Right cardiac atrium (tissue), 5 donors: ENCODE measurements around the gene ZNF222. TPM values are rescaled to one million over a fixed set of nuclear protein-coding genes. Genes with fewer than 3 reads are reported as not detected.

Experiments
- ATAC-seq, 2 donors: fragments of 200-7000 bp; cut with Tn5 transposase; one replicate each; pipeline versions ENCODE4 v1.8.0 to v1.9.1; 2020; ENCODE audit warnings: moderate library complexity in 2 of 2, mild to moderate bottlenecking in 1 of 2
- DNase-seq, 3 donors: peaks; one replicate each; pipeline ENCODE4 v3.0.0-alpha.2; 2020
- H3K27ac ChIP-seq: one replicate; pipeline ENCODE4 v1.5.1; 2013; ENCODE audit warnings: mild to moderate bottlenecking, low read length, control low read depth, moderate library complexity
- H3K27me3 ChIP-seq: one replicate; pipeline ENCODE4 v1.6.1; 2013; ENCODE audit not compliant: control insufficient read depth, insufficient read depth
- H3K4me1 ChIP-seq: one replicate; pipeline ENCODE4 v1.6.1; 2013; ENCODE audit warnings: low read length; ENCODE audit not compliant: control insufficient read depth, insufficient read depth
- H3K4me3 ChIP-seq: one replicate; pipeline ENCODE4 v1.5.1; 2013; ENCODE audit warnings: low read length, control low read depth
- H3K9me3 ChIP-seq: one replicate; pipeline ENCODE4 v1.6.1; 2013; ENCODE audit warnings: low read length; ENCODE audit not compliant: control insufficient read depth
- WGBS: extraction: QIAGEN DNeasy Blood & Tissue Kit; methylation state at CpG from one replicate; pipeline ENCODE4 v1.1.7; 2013; 5-methylcytosine and 5-hydroxymethylcytosine counted together
- intact Hi-C, 4 donors: fragments of 100-400 bp; cut with DNase I; formaldehyde crosslinking; loops; one replicate each; pipeline versions ENCODE4 v1.11.0 to v1.14.0; 2022 to 2023
- polyA plus RNA-seq: library from polyadenylated mRNA; stranded (reverse); fragments of 200-250 nt; gene quantifications from one replicate; pipeline ENCODE4 v1.2.3, GENCODE V29; 2013
- total RNA-seq, 4 donors: library from RNA; stranded (reverse); fragmentation: NEBNext Ultra II Directional; extraction: Animal tissue kit (Norgen Biotek cat#: 25700); gene quantifications; one replicate each; pipeline ENCODE4 v1.2.1, GENCODE V29; 2021
- donor health status: healthy with polysubstance abuse.
- donor health status: DM: no; HTN: yes; CAD: no.
- donor health status: DM: no; HTN: no; CAD: no.
- donor health status: DM: no; HTN: yes; CAD: no; lungs with severe emphysema.
- donor health status: DM: yes; HTN: yes; CAD: no.

The ZNF222 gene
- total and polyA plus RNA-seq, 5 donors = 3.6 to 4.6 (median 3.8) TPM

GRCh38 chr19:44059229-44059628 lies 34.0 kb downstream of the ZNF222 start:
- H3K27ac ChIP-seq = no peak overlapping the region
- peaks cover 3% of the 10 kb centered on the region for H3K9me3 ChIP-seq
- H3K27me3 ChIP-seq = no peaks in the 10 kb centered on the region
- 97% methylated on average over 2 of the region's 2 CpGs for WGBS
- DNase-seq (no peak), ATAC-seq (no peak)
- H3K4me1 ChIP-seq = no peaks in the 10 kb centered on the region
- intact Hi-C loops = no loop called here
- H3K4me3 ChIP-seq = no peak overlapping the region

DNA sequence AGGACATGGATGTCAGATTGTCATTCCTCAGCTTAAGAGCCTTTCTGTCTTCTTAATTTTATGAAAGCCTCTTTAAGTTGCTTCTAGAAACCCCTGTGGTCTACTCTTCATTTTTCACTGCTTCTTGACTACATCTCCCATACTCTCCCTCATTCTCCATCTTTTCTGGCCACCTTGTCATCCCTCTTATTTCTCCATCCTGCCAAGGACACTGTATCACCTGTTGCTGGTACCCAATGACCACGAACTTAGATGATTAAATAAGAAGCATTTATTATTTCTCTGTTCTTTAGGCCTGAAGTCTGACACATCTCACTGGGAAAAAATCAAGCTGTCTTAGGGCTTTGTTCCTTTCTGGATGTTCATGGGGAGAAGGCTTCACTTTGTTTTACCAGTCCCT lies 35.9 kb downstream of the ZNF222 start:
- Histone ChIP-seq H3K4me1 (no peaks in the 10 kb centered on the region), H3K4me3 (no peak overlapping the region), H3K9me3 (peaks cover 7% of the 10 kb centered on the region), H3K27ac (no peak overlapping the region), H3K27me3 (no peaks in the 10 kb centered on the region)
- intact Hi-C loops = no loop called here
- ATAC-seq (no peak), DNase-seq (no peak)
- whole genome bisulfite sequencing = 92% methylated on average over 1 of the region's 1 CpG

GRCh38 chr19:44066305-44066704 lies 41.1 kb downstream of the ZNF222 start:
- WGBS = 78% methylated on average over 3 of the region's 3 CpGs
- Histone ChIP-seq H3K27me3 (no peaks in the 10 kb centered on the region), H3K9me3 (peaks cover 14% of the 10 kb centered on the region), H3K27ac (no peak overlapping the region), H3K4me1 (no peaks in the 10 kb centered on the region), H3K4me3 (no peak overlapping the region)
- no peak for DNase-seq
- intact Hi-C loops = no loop called here
- no peak for ATAC-seq

DNA sequence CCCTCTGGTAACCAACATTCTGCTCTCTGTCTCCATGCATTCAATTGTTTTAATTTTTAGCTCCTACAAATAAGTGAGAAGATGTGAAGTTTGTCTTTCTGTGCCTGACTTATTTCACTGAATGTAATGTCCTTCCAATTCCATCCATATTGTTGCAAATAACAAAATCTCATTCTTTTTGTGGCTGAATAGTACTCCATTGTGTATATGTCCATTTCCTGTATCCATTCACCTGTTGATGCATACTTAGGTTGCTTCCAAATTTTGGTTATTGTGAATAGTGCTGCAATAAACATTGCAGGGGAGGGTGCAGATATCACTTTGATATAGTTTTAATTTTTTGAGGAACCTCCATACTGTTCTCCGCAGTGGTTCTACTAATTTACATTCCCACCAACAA lies 44.2 kb downstream of the ZNF222 start:
- Histone ChIP-seq H3K4me3 (no peak overlapping the region), H3K27me3 (no peaks in the 10 kb centered on the region), H3K27ac (no peak overlapping the region), H3K9me3 (peaks cover 12% of the 10 kb centered on the region), H3K4me1 (no peaks in the 10 kb centered on the region)
- no peak for DNase-seq
- 98% methylated on average over 1 of the region's 1 CpG for WGBS
- no peak for ATAC-seq
- intact Hi-C loops = no loop called here

DNA sequence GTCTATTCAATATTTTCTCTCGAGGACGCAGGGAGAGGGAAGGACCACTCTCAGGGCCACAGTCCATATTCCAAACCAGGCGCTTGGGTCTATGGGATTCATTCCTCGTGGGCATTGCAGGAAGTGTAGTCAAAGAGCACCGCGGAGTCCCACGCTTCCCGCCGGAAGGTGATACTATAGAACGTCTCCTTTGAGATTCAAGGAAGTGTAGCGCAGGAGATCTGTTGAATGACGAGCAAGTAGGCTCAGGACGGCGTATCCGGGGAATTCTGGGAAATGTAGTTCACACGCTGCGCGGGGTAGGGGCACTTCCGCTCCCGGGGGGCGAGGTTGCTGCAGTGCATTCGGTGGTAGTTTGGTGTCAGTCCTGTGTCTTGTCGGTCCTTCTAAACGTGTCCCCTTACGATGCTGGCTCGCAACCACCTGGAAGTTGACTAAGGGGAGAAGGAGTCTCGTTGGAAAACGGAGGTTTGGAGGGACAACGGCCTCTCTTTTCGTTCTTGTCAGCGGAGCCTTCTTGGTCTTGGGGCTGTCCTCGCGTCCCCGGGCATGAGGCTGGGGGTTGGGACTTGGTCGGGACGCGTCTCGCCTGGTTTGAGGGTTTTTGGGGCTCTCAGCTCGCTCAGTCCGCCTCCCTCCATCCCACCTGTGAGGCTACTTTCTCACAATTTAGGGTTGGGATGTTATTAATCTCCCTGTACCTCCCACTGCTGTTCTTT lies 46.8 kb downstream of the ZNF222 start, which contains the start of gene ZNF284:
Gene ZNF284, plus strand, starts transcription at position 336 of the 719 bp plus-strand sequence. CDS start 4,231 bp downstream, outside the sequence.
- H3K9me3 ChIP-seq = no peaks in the 10 kb centered on the region
- WGBS = under 1% methylated on average over 40 of the region's 40 CpGs

DNA sequence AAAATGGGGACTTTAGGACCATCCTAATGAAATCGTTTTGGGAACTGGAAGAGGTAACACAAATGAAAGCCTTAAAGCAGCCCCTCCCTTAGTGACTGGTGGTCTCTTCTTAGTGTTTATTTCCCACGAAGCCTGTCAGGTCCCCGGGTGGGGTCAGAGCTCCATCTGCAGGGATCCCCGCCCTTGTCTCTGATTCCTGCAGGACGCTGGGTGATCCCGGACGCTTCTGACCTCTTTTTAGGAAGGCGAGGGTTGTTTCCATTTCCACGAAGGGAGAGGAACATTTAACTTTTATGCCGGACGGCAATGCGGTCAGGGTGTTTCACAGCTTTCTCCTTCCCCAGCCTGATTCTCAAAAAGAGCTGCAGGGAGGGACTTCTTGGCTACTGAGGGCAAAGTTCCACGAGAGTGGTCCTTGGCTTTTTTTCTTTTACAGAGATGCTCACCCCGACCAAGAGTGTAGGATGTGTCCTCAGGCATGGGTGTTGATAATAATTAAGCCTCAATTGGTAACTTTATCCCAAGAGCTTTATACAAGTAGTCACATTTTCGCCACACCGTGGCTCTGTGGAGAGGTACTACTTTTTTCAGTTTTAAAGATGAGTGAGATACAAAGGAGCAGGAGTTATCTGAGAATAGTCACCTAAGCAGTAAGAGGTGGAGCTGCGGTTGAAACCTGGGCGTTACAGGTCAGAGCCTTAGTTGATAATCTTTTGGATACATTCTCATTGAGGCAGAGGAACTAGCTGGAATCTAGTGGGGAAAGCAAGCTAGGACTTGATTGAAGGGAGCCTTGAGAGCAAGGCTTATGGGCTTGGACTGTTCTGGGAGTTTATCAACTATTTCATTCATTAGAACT lies 47.6 kb downstream of the ZNF222 start:
- Histone ChIP-seq H3K9me3 (no peaks in the 10 kb centered on the region), H3K4me1 (no peaks in the 10 kb centered on the region), H3K4me3 (peak overlapping the region; percentile 76), H3K27me3 (no peaks in the 10 kb centered on the region), H3K27ac (no peak overlapping the region)
- ATAC-seq = peak; percentile 50 to 61
- intact Hi-C loops = no loop called here
- WGBS = 21% methylated on average over 18 of the region's 18 CpGs
- no peak for DNase-seq

More for the DNA sequence above, 46.8 kb downstream of the ZNF222 start, which contains the start of gene ZNF284:
- Histone ChIP-seq H3K4me3 (peak within 1 kb of the TSS; percentile 76), H3K4me1 (no peaks in the 10 kb centered on the region), H3K27me3 (no peaks in the 10 kb centered on the region), H3K27ac (peak within 1 kb of the TSS; percentile 46)
- intact Hi-C loops = no loop called here
- ATAC-seq (peak; percentile 99 to 100), DNase-seq (peak; percentile 87 to 90 (median 90))

GRCh38 chr19:44076325-44076724 lies 51.1 kb downstream of the ZNF222 start:
- H3K9me3 ChIP-seq = no peaks in the 10 kb centered on the region
- ATAC-seq (no peak), DNase-seq (no peak)
- no peak overlapping the region for H3K27ac ChIP-seq
- no peaks in the 10 kb centered on the region for H3K4me1 ChIP-seq
- 90% methylated on average over 2 of the region's 2 CpGs for WGBS
- H3K27me3 ChIP-seq = no peaks in the 10 kb centered on the region
- intact Hi-C loops = no loop called here
- H3K4me3 ChIP-seq = no peak overlapping the region

Other genes starting within 250 kb of the ZNF222 start
- 1 to 10 TPM in 1 of 4 donors, under 1 TPM in 2, not detected in 1; 0.26 to 1.4 (median 0.32) TPM for gene KCNN4, start 244.4 kb upstream of the ZNF222 start, total RNA-seq
- gene KCNN4, start 244.4 kb upstream of the ZNF222 start, polyA plus RNA-seq = 0.34 TPM
- 1 to 10 TPM in 2 of 4 donors, under 1 TPM in 2; 0.28 to 2.5 (median 0.90) TPM for gene LYPD5, start 222.9 kb upstream of the ZNF222 start, total RNA-seq
- 0.34 TPM for gene LYPD5, start 222.9 kb upstream of the ZNF222 start, polyA plus RNA-seq
- 10 to 100 TPM; 10.7 to 13.8 (median 11.3) TPM for gene ZNF283, start 198.1 kb upstream of the ZNF222 start, total RNA-seq
- 4.7 TPM for gene ZNF283, start 198.1 kb upstream of the ZNF222 start, polyA plus RNA-seq
- gene ZNF404, start 141.4 kb upstream of the ZNF222 start, total RNA-seq = 10 to 100 TPM in 1 of 4 donors, 1 to 10 TPM in 3; 6.2 to 11.3 (median 6.8) TPM
- 12.2 TPM for gene ZNF404, start 141.4 kb upstream of the ZNF222 start, polyA plus RNA-seq
- 1 to 10 TPM; 8.1 to 9.0 (median 8.6) TPM for gene ZNF45, start 90.1 kb upstream of the ZNF222 start, total RNA-seq
- 2.7 TPM for gene ZNF45, start 90.1 kb upstream of the ZNF222 start, polyA plus RNA-seq
- 1 to 10 TPM; 4.5 to 7.3 (median 5.8) TPM for gene ZNF221, start 74.2 kb upstream of the ZNF222 start, total RNA-seq
- 2.9 TPM for gene ZNF221, start 74.2 kb upstream of the ZNF222 start, polyA plus RNA-seq
- gene ZNF155, start 41.2 kb upstream of the ZNF222 start, total RNA-seq = 10 to 100 TPM in 1 of 4 donors, 1 to 10 TPM in 3; 6.9 to 11.5 (median 7.4) TPM
- gene ZNF155, start 41.2 kb upstream of the ZNF222 start, polyA plus RNA-seq = 6.0 TPM
- gene ZNF230, start 22.4 kb upstream of the ZNF222 start, total RNA-seq = 1 to 10 TPM; 3.4 to 4.2 (median 3.7) TPM
- gene ZNF230, start 22.4 kb upstream of the ZNF222 start, polyA plus RNA-seq = 1.9 TPM
- gene ZNF223, start 26.7 kb downstream of the ZNF222 start, total RNA-seq = 1 to 10 TPM; 3.2 to 5.9 (median 4.5) TPM
- 3.6 TPM for gene ZNF223, start 26.7 kb downstream of the ZNF222 start, polyA plus RNA-seq
- gene ZNF284, start 46.8 kb downstream of the ZNF222 start, total RNA-seq = 1 to 10 TPM; 2.0 to 2.7 (median 2.4) TPM
- 1.00 TPM for gene ZNF284, start 46.8 kb downstream of the ZNF222 start, polyA plus RNA-seq
- 10 to 100 TPM; 14.9 to 17.0 (median 15.9) TPM for gene ZNF224, start 69.0 kb downstream of the ZNF222 start, total RNA-seq
- 10.1 TPM for gene ZNF224, start 69.0 kb downstream of the ZNF222 start, polyA plus RNA-seq
- gene ZNF225, start 88.0 kb downstream of the ZNF222 start, total RNA-seq = 1 to 10 TPM; 3.6 to 4.2 (median 3.9) TPM
- 1.9 TPM for gene ZNF225, start 88.0 kb downstream of the ZNF222 start, polyA plus RNA-seq
- 10 to 100 TPM in 1 of 4 donors, 1 to 10 TPM in 3; 9.6 to 10.6 (median 9.9) TPM for gene ZNF234, start 116.2 kb downstream of the ZNF222 start, total RNA-seq
- gene ZNF234, start 116.2 kb downstream of the ZNF222 start, polyA plus RNA-seq = 4.4 TPM
- 10 to 100 TPM; 19.4 to 23.0 (median 22.2) TPM for gene ZNF226, start 139.7 kb downstream of the ZNF222 start, total RNA-seq
- 24.8 TPM for gene ZNF226, start 139.7 kb downstream of the ZNF222 start, polyA plus RNA-seq
- gene ZNF227, start 187.2 kb downstream of the ZNF222 start, total RNA-seq = 10 to 100 TPM; 13.2 to 16.0 (median 15.0) TPM
- 5.2 TPM for gene ZNF227, start 187.2 kb downstream of the ZNF222 start, polyA plus RNA-seq
- gene ZNF233, start 234.5 kb downstream of the ZNF222 start, total RNA-seq = 1 to 10 TPM; 3.4 to 8.8 (median 6.4) TPM
- gene ZNF233, start 234.5 kb downstream of the ZNF222 start, polyA plus RNA-seq = 3.2 TPM